ENCODE data around the gene SLC39A8.
"Not testable (repeated sequence)": the region's sequence is repeated elsewhere in the genome, so short reads cannot be mapped to it uniquely, and the experiment has no call there.

SLC39A8 gene

DNA sequence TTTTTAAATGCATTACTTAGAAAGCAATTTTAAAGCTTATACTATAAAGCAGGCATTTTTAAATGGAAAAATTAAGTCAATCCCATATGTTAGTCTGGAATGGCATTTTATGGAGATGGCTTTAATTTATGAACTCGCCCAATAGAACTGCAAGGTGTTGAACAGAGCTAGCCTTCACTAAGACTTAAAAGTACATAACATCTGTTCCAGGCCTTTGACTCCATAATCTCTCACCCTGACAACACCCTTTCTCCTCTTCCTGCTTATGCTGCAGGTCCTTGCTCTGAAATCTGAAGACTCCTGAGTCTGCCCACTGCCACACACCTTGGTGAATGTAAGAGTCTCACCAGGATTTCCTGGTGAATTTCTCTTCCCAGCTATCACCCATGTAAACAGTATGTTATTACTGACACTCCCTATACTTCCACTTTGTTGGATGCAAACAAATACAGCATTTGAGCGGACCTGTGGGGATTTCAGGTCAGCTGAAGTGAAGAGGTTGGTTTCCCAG lies 17.7 kb upstream of the SLC39A8 start:
- DNase-seq (ENCODE audit: extremely low spot score): no peak
- ChIA-PET POLR2A (no interaction called here), CTCF (no interaction called here)

DNA sequence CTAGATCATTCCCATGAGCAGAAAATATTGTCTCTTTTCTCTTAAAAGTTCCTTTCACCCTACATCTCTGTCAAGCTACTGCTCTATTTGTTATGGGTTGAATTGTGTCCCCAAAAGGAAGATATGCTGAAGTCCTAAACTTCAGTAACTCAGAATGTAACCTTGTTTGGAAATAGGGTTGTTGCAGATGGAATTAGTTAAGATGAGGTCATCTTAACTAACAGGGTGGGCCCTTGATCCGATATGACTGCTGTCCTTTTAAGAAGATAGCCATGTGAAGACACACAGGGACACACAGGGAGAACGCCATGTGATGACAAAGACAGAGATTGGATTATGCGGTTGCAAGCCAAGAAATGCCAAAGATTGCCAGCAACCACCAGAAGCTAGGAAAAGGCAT lies 12.8 kb upstream of the SLC39A8 start:
- POLR2A ChIA-PET: no interaction called here
- no peak for TF ChIP-seq CTCF (IDR thresholded peaks at IDR 0.05; ENCODE audit: control extremely low read depth, extremely low read depth, low read depth, missing control alignments)
- CTCF ChIA-PET: interaction anchor here (1.2 kb wide), 1 partner anchor 55 kb away, joined by 3 read pairs; no protein-coding TSS in a partner anchor
- no peak for DNase-seq (ENCODE audit: extremely low spot score)

More for the DNA sequence above, 17.7 kb upstream of the SLC39A8 start:
- no peak for TF ChIP-seq CTCF (IDR thresholded peaks at IDR 0.05; ENCODE audit: control extremely low read depth, extremely low read depth, low read depth, missing control alignments)

- CTCF ChIA-PET; POLR2A ChIA-PET; DNase-seq (ENCODE audit: extremely low spot score): not testable (repeated sequence)
Observed at GRCh38 chr4:102357637-102358036, 12.4 kb upstream of the SLC39A8 start.

GRCh38 chr4:102356562-102357202 lies 11.4 kb upstream of the SLC39A8 start:
- ChIA-PET CTCF (no interaction called here), POLR2A (no interaction called here)
- no peak for DNase-seq (ENCODE audit: extremely low spot score)
- no peak for TF ChIP-seq CTCF (IDR thresholded peaks at IDR 0.05; ENCODE audit: control extremely low read depth, extremely low read depth, low read depth, missing control alignments)

- no peak for TF ChIP-seq CTCF (IDR thresholded peaks at IDR 0.05; ENCODE audit: control extremely low read depth, extremely low read depth, low read depth, missing control alignments)
- ChIA-PET CTCF (interaction anchor here (1.0 kb wide), 1 partner anchor 75 kb away, joined by 4 read pairs; no protein-coding TSS in a partner anchor), POLR2A (no interaction called here)
- DNase-seq (ENCODE audit: extremely low spot score): no peak
Observed at GRCh38 chr4:102355748-102356147, 10.5 kb upstream of the SLC39A8 start.

DNA sequence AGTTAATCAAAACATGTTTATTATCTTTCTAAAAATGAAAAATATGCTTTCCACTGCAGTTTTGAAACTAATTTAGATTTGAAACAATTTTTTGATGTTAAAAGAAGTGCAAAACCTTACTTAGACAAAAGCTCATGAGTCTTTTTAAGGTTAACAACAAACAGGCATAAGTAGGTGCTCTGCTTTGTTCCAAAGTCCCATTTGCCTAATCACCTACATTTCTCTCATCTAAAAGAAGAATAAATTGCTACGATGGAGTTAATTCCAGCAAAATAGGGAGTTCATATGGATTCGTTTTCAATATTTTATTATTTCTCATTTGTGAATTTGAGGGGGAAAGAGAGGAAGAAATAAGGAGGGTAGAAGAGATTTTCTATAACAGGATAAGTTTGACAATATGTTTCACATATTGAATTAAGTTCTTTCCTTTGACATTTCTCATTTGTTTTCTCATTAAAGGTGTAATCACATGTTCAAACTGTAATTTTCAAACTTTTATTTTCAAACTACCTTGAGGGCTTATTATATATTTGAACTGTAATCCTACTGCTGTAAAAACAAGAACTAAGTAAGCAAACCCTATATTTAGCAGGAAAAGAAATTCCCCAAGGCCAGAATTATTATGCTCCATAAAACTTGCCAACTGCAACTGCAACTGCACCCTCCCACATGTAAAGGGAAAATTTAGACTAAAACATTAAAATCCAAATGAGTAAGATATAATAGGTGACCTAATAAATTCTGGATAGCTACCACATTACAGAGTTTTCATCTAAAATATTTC lies 9.6 kb upstream of the SLC39A8 start:
- no peak for TF ChIP-seq CTCF (IDR thresholded peaks at IDR 0.05; ENCODE audit: control extremely low read depth, extremely low read depth, low read depth, missing control alignments)
- POLR2A ChIA-PET: no interaction called here
- CTCF ChIA-PET: interaction anchor here (1.0 kb wide), 1 partner anchor 76 kb away, joined by 4 read pairs; no protein-coding TSS in a partner anchor
- DNase-seq (ENCODE audit: extremely low spot score): no peak

DNA sequence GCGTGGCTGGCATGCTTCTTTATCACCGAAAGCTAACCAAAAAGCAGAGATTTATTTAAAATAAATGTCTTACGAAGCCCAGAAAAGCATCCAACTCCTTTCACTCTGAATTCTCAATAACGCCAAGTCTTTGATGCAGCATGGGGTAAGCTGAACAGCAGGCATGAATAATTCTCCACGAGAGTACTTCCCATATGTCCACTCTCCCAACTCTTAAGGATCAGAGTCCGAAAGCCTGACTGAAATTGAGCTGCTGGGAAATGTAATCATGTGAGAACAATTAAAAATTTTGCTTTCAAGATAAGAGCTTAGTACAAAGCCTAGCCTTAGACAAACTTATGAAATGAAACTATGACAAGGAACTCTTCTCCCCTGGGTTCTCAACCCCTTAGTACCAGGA lies 7.5 kb upstream of the SLC39A8 start:
- ChIA-PET POLR2A (no interaction called here), CTCF (interaction anchor here (1.1 to 1.3 kb wide), 2 partner anchors 8 to 17 kb away, joined by 4 to 6 read pairs; partner anchors contain the start of gene SLC39A8)
- DNase-seq (ENCODE audit: extremely low spot score): no peak
- TF ChIP-seq CTCF (IDR thresholded peaks at IDR 0.05; ENCODE audit: control extremely low read depth, extremely low read depth, low read depth, missing control alignments): no peak

Measured in GM10248 (cell line).